Left cardiac atrium (tissue), 4 donors: ENCODE results near the gene OCIAD1. TPM values are rescaled to one million over a fixed set of nuclear protein-coding genes. Genes with fewer than 3 reads are reported as not detected.
"Not testable (repeated sequence)": the region's sequence is repeated elsewhere in the genome, so short reads cannot be mapped to it uniquely, and the experiment has no call there.

ENCODE experiments used
- ATAC-seq, 2 donors: fragments of 200-7000 bp; cut with Tn5 transposase; one replicate each; pipeline ENCODE4 v1.9.1; 2020; ENCODE audit warnings: mild to moderate bottlenecking in 2 of 2, moderate library complexity in 2 of 2
- DNase-seq: peaks from one replicate; pipeline ENCODE4 v3.0.0-alpha.2; 2020
- intact Hi-C, 2 donors: fragments of 100-400 bp; cut with DNase I; formaldehyde crosslinking; loops; one replicate each; pipeline versions ENCODE4 v1.14.1 to v1.15.1; 2022 to 2023
- long read RNA-seq: library from polyadenylated mRNA; unstranded; transcript quantifications from one replicate; pipeline ENCODE4 v2.0.0, GENCODE V29; 2021
- total RNA-seq, 2 donors: library from RNA; stranded (reverse); fragmentation: NEBNext Ultra II Directional; extraction: Animal tissue kit (Norgen Biotek cat#: 25700); gene quantifications; one replicate each; pipeline ENCODE4 v1.2.1, GENCODE V29; 2021
- donor health status: DM: no; HTN: yes; CAD: no.
- donor health status: DM: no; HTN: yes; CAD: no; lungs with severe emphysema.
- donor health status: DM: yes; HTN: yes; CAD: no.
- donor health status: Dilated cardiomyopathy.

OCIAD1 gene
- total RNA-seq, result 100 to 1,000 TPM; 128 to 149 TPM
- long read RNA-seq, transcript OCIAD1-202 (9 exons, 1,594 nt), result minor isoform, 14 of 66 reads
- long read RNA-seq, transcript OCIAD1-201 (9 exons, 1,414 nt), result major isoform, 41 of 66 reads
- long read RNA-seq, partial matches to known transcripts, result 3 of 66 reads
- long read RNA-seq, other reads (novel, unspliced or antisense), result 7 of 66 reads

GRCh38 chr4:48830706-48831531 is at the start of gene OCIAD1:
Gene OCIAD1, plus strand, starts transcription at chr4:48831088. Its CDS starts 1,537 bp downstream, at chr4:48832625.
- peak; percentile 99 to 100 for ATAC-seq
- intact Hi-C loops, result loop anchor here in 1 of 2 donors (1.0 kb wide), 1 partner anchor 51 kb away; the partner anchor contains the start of gene FRYL

GRCh38 chr4:48781968-48782367 is 48.9 kb upstream of the OCIAD1 start:
- intact Hi-C loops, result no loop called here
- no peak for DNase-seq
- no peak for ATAC-seq

More at GRCh38 chr4:48830706-48831531, at the start of gene OCIAD1:
- peak; percentile 98 for DNase-seq

- DNase-seq (no peak), ATAC-seq (no peak)
- intact Hi-C loops, result no loop called here
Observed at GRCh38 chr4:48785302-48785701, 45.6 kb upstream of the OCIAD1 start.

GRCh38 chr4:48786549-48786948 is 44.3 kb upstream of the OCIAD1 start:
- intact Hi-C loops, result no loop called here
- DNase-seq, result no peak
- ATAC-seq, result no peak

- DNase-seq, result no peak
- no peak for ATAC-seq
- intact Hi-C loops, result no loop called here
Observed at GRCh38 chr4:48787056-48787455, 43.8 kb upstream of the OCIAD1 start.

GRCh38 chr4:48790561-48790960 is 40.3 kb upstream of the OCIAD1 start:
- intact Hi-C loops, result no loop called here
- no peak for DNase-seq
- ATAC-seq, result no peak

GRCh38 chr4:48791313-48791712 is 39.6 kb upstream of the OCIAD1 start:
- DNase-seq (no peak), ATAC-seq (no peak)
- intact Hi-C loops, result no loop called here

GRCh38 chr4:48792348-48793006 is 38.4 kb upstream of the OCIAD1 start:
- intact Hi-C loops, result no loop called here
- peak in 1 of 2 donors; percentile 23 for ATAC-seq
- no peak for DNase-seq

- ATAC-seq (no peak), DNase-seq (no peak)
- intact Hi-C loops, result no loop called here
Observed at GRCh38 chr4:48795108-48795507, 35.8 kb upstream of the OCIAD1 start.

GRCh38 chr4:48796191-48796926 is 34.5 kb upstream of the OCIAD1 start:
- DNase-seq (no peak), ATAC-seq (no peak)
- intact Hi-C loops, result no loop called here

- no peak for ATAC-seq
- DNase-seq, result no peak
- intact Hi-C loops, result no loop called here
Observed at GRCh38 chr4:48796927-48797679, 33.8 kb upstream of the OCIAD1 start.

GRCh38 chr4:48798117-48798516 is 32.8 kb upstream of the OCIAD1 start:
- DNase-seq, result no peak
- no peak for ATAC-seq
- intact Hi-C loops, result no loop called here

GRCh38 chr4:48799157-48799556 is 31.7 kb upstream of the OCIAD1 start:
- intact Hi-C loops, result no loop called here
- ATAC-seq, result no peak

GRCh38 chr4:48800155-48800554 is 30.7 kb upstream of the OCIAD1 start:
- ATAC-seq, intact Hi-C loops, DNase-seq: not testable (repeated sequence)

More at GRCh38 chr4:48799157-48799556, 31.7 kb upstream of the OCIAD1 start:
- DNase-seq, result no peak

GRCh38 chr4:48801016-48801715 is 29.7 kb upstream of the OCIAD1 start:
- ATAC-seq (no peak), DNase-seq (no peak)
- intact Hi-C loops, result no loop called here

GRCh38 chr4:48804584-48805301 is 26.1 kb upstream of the OCIAD1 start:
- ATAC-seq (no peak), DNase-seq (no peak)
- intact Hi-C loops, result no loop called here

GRCh38 chr4:48812866-48813265 is 18.0 kb upstream of the OCIAD1 start:
- ATAC-seq (no peak), DNase-seq (no peak)
- intact Hi-C loops, result no loop called here

GRCh38 chr4:48813964-48814363 is 16.9 kb upstream of the OCIAD1 start:
- ATAC-seq, result no peak
- intact Hi-C loops, result no loop called here
- no peak for DNase-seq
